Esophagus muscularis mucosa (tissue), 4 donors: ENCODE measurements around the gene OR10A6. TPM values are rescaled to one million over a fixed set of nuclear protein-coding genes. Genes with fewer than 3 reads are reported as not detected.

ENCODE experiments used
- DNase-seq: peaks from one replicate; pipeline ENCODE4 v3.0.0-alpha.2; 2017; ENCODE audit errors: extremely low spot score
- H3K27ac ChIP-seq, 4 donors: fragments of 200-600 bp; sonication (generic); replicated peaks in 1 of 4; 1 replicate in 3 of 4; 2 replicates in 1 of 4; pipeline ENCODE4 v1.5.1; 2016 to 2019; ENCODE audit warnings: mild to moderate bottlenecking in 1 of 4
- H3K27me3 ChIP-seq, 4 donors: fragments of 200-600 bp; sonication (generic); one replicate each; pipeline versions ENCODE4 v1.5.1 to v1.6.0; 2016 to 2019
- H3K36me3 ChIP-seq, 4 donors: fragments of 200-600 bp; sonication (generic); one replicate each; pipeline ENCODE4 v1.5.1; 2016 to 2019
- H3K4me1 ChIP-seq, 4 donors: fragments of 200-600 bp; sonication (generic); one replicate each; pipeline ENCODE4 v1.5.1; 2016 to 2019
- H3K4me3 ChIP-seq, 4 donors: fragments of 200-600 bp; sonication (generic); 1 replicate in 2 of 4; 2 replicates in 2 of 4; pipeline ENCODE4 v1.5.1; 2016 to 2019; ENCODE audit warnings: mild to moderate bottlenecking in 4 of 4, moderate library complexity in 1 of 4
- H3K9me3 ChIP-seq, 4 donors: fragments of 200-600 bp; sonication (generic); 1 replicate in 3 of 4; 2 replicates in 1 of 4; pipeline ENCODE4 v1.5.1; 2016 to 2019
- CTCF ChIP-seq, 3 experiments: fragments of 200-600 bp in 2 of 3; fragments of 450-650 bp in 1 of 3; sonication (generic) in 2 of 3; IDR thresholded peaks; one replicate each; pipeline ENCODE4 v1.5.1; 2017 to 2019; ENCODE audit warnings: antibody characterized with exemption in 3 of 3, mild to moderate bottlenecking in 2 of 3, moderate library complexity in 1 of 3
- EP300 ChIP-seq: sonication (generic); formaldehyde crosslinking; IDR thresholded peaks from one replicate; pipeline ENCODE4 v1.6.1; 2017; ENCODE audit warnings: antibody characterized with exemption
- POLR2A ChIP-seq: fragments of 450-650 bp; IDR thresholded peaks from one replicate; pipeline ENCODE4 v1.6.1; 2017; ENCODE audit warnings: antibody characterized with exemption, moderate library complexity, mild to moderate bottlenecking, low read depth
- POLR2AphosphoS5 ChIP-seq, 2 donors: sonication (generic); formaldehyde crosslinking; IDR thresholded peaks; one replicate each; pipeline ENCODE4 v1.6.1; 2017; ENCODE audit warnings: antibody characterized with exemption in 2 of 2
- WGBS: methylation state at CpG from one replicate; pipeline ENCODE4 v1.1.5; 2018; 5-methylcytosine and 5-hydroxymethylcytosine counted together
- intact Hi-C: fragments of 100-400 bp; cut with DNase I; formaldehyde crosslinking; loops from one replicate; pipeline ENCODE4 v1.15.1; 2023
- total RNA-seq, 4 donors: library from RNA; depleted of rRNA; stranded (reverse); fragments of >200 nt; gene quantifications; one replicate each; pipeline versions ENCODE4 v1.1.0 to v1.2.1, GENCODE V29; 2016

Gene OR10A6
- total RNA-seq, 4 donors from 2014 or later = not detected

- Histone ChIP-seq H3K9me3 (no peaks in the 10 kb centered on the region), H3K4me3 (no peak overlapping the region), H3K27ac (no peak overlapping the region), H3K27me3 (peaks cover 0 to 5% (median 0%) of the 10 kb centered on the region in 4 donors), H3K36me3 (no peaks in the 10 kb centered on the region), H3K4me1 (no peaks in the 10 kb centered on the region)
- TF ChIP-seq POLR2A (no peak), POLR2AphosphoS5 (IDR thresholded peaks at IDR 0.05) (no peak), EP300 (no peak), CTCF (IDR thresholded peaks at IDR 0.05) (no peak)
- WGBS = 30% methylated on average over 4 of the region's 4 CpGs
- no peak for DNase-seq
- intact Hi-C loops = no loop called here
These were observed 24.6 kb downstream of the OR10A6 start for GRCh38 chr11:7906481-7906880.

- WGBS = 65% methylated on average over 3 of the region's 3 CpGs
- H3K9me3 ChIP-seq = no peaks in the 10 kb centered on the region
- H3K27me3 ChIP-seq = peaks cover 0 to 5% (median 0%) of the 10 kb centered on the region in 4 donors
- H3K4me1 ChIP-seq = no peaks in the 10 kb centered on the region
- TF ChIP-seq POLR2AphosphoS5 (IDR thresholded peaks at IDR 0.05) (no peak), EP300 (no peak), POLR2A (no peak), CTCF (IDR thresholded peaks at IDR 0.05) (no peak)
- intact Hi-C loops = no loop called here
- H3K4me3 ChIP-seq = no peak overlapping the region
- no peak for DNase-seq
- H3K27ac ChIP-seq = no peak overlapping the region
- H3K36me3 ChIP-seq = no peaks in the 10 kb centered on the region
These were observed 25.1 kb downstream of the OR10A6 start for GRCh38 chr11:7905961-7906429.

GRCh38 chr11:7905549-7905948 lies 25.5 kb downstream of the OR10A6 start:
- TF ChIP-seq EP300 = no peak
- TF ChIP-seq CTCF (IDR thresholded peaks at IDR 0.05) = no peak
- no peak for TF ChIP-seq POLR2A
- no peak for TF ChIP-seq POLR2AphosphoS5 (IDR thresholded peaks at IDR 0.05)
- Histone ChIP-seq H3K4me3 (no peak overlapping the region), H3K27ac (no peak overlapping the region), H3K4me1 (no peaks in the 10 kb centered on the region), H3K27me3 (peaks cover 0 to 5% (median 0%) of the 10 kb centered on the region in 4 donors), H3K36me3 (no peaks in the 10 kb centered on the region), H3K9me3 (no peaks in the 10 kb centered on the region)
- DNase-seq = no peak
- intact Hi-C loops = no loop called here
- WGBS = 65% methylated on average over 9 of the region's 9 CpGs

GRCh38 chr11:7904917-7905316 lies 26.2 kb downstream of the OR10A6 start:
- Histone ChIP-seq H3K9me3 (no peaks in the 10 kb centered on the region), H3K27ac (no peak overlapping the region), H3K27me3 (peaks cover 0 to 5% (median 0%) of the 10 kb centered on the region in 4 donors), H3K4me3 (no peak overlapping the region), H3K4me1 (no peaks in the 10 kb centered on the region), H3K36me3 (no peaks in the 10 kb centered on the region)
- DNase-seq = no peak
- no peak for TF ChIP-seq EP300
- TF ChIP-seq POLR2A = no peak
- no peak for TF ChIP-seq POLR2AphosphoS5 (IDR thresholded peaks at IDR 0.05)
- TF ChIP-seq CTCF (IDR thresholded peaks at IDR 0.05) = no peak
- intact Hi-C loops = no loop called here
- 66% methylated on average over 3 of the region's 3 CpGs for WGBS

GRCh38 chr11:7903940-7904339 lies 27.1 kb downstream of the OR10A6 start:
- Histone ChIP-seq H3K9me3 (no peaks in the 10 kb centered on the region), H3K4me1 (no peaks in the 10 kb centered on the region), H3K36me3 (no peaks in the 10 kb centered on the region), H3K27ac (no peak overlapping the region), H3K27me3 (peaks cover 0 to 5% (median 0%) of the 10 kb centered on the region in 4 donors), H3K4me3 (no peak overlapping the region)
- intact Hi-C loops = no loop called here
- no peak for TF ChIP-seq POLR2AphosphoS5 (IDR thresholded peaks at IDR 0.05)
- no peak for TF ChIP-seq POLR2A
- TF ChIP-seq EP300 = no peak
- TF ChIP-seq CTCF (IDR thresholded peaks at IDR 0.05) = no peak
- DNase-seq = no peak
- 12% methylated on average over 2 of the region's 2 CpGs for WGBS
